ENCODE results near the gene UNC5A. TPM values are rescaled to one million over a fixed set of nuclear protein-coding genes. Genes with fewer than 3 reads are reported as not detected.
A peak's percentile ranks its signal among the peaks of the same experiment; 100 is the strongest.

Gene UNC5A
- total RNA-seq, 2 donors from 2014 or later: 0.74 to 1.0 TPM

DNA sequence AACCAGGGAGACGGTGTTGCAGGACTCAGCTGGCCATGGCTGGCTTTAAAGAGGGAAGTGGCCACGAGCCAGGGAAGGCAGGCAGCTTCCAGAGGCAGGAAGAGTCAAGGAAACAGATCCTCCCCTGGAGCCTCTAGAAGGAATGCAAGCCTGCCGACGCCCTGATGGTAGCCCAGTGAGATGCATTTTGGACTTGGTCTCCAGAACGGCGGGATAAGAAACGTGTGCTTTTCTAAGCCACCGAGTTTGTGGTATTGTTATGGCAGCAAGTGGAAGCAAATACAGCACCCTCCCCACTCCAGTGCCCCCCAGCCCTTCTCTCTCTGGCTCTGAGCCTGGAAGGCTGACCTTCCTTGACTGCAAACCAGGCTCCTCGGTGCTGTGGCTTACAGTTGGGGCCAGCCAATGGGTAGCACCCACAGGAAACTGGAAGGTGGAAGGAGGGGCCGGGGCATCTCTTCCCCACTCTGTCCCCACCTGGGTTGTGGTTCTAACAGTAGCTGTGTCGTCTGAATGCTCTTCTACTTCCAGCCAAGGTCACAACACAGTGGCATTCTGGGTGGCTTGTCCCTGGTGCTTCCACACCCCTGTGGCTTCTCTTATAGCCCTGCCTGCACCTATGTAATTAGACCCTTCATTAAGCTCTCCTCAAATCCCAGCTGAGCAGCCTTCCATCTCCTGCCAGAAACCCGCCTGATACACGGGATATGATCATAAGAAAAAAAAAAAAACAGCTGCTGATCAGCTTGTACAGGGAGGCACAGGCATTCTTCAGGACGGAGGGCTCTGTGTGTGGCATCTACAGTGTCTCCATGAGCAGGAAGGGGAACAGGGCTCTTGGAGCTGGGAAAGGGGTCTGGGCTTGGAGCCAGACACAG is 29.9 kb upstream of the UNC5A start:
- intact Hi-C loops (cut with DNase I): no loop called here
- DNase-seq (ENCODE audit: low spot score): peak; percentile 34

DNA sequence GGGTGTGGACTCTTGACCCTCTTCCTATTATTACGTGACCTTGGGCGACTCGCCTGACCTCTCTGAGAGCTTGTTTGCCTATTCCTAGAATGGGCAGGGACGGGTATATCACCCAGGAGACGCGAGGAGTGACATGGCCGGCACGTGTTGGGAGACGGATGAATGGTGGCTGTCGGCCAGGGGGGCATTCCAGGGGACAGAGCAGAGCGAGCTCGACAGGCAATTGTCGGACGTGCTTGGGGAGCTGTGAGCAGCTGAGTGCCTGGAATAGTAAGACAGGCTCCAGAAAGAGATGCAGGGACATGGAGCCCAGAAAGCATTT is 29.3 kb upstream of the UNC5A start:
- DNase-seq (ENCODE audit: low spot score): peak; percentile 76

DNA sequence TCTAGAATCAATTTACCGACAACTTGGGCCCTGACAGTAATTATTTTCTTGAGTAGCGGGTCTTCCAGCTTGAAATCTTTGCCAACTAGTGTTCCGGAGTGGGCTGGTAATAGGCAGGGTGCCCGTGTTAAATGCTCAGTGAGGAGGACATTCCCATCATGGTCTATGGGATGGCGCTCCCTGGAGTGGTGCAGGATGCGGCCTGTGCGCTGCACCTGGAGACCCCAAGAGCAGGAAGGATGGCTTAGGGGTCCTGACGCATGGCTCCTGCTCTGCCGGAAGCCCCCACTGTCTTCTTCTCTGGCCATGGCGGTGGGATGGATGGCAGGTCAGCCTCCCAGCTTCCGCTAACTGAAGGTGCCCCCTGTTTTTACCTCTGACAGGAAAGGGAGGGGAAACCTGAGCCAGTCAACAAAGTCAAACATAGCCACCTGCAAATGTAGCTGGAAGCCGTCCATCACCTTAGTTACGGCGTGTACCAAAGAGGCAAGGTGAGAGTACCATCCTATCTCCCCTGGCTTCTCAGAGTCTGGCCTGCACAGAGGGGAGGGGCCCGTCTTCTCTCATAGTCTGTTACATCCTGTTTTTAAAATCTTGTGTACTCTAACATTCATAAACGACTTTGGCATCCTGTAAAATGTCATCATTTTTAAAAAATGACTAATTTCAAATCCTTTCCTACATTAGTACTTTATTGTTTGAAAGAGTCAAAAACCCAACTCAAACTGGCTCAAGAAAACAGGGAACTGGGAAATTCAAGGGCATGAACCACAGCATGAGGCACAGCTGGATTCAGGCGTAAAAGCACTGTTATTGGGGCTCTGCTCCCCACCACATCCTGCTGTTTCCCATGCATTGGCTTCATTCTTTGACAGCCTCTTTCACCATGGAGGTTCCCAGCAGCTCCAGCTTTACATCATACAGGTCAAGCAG is 28.5 kb upstream of the UNC5A start:
- peak; percentile 25 for DNase-seq (ENCODE audit: low spot score)
- intact Hi-C loops (cut with DNase I): no loop called here

More for the DNA sequence above, 29.3 kb upstream of the UNC5A start:
- intact Hi-C loops (cut with DNase I): no loop called here

DNA sequence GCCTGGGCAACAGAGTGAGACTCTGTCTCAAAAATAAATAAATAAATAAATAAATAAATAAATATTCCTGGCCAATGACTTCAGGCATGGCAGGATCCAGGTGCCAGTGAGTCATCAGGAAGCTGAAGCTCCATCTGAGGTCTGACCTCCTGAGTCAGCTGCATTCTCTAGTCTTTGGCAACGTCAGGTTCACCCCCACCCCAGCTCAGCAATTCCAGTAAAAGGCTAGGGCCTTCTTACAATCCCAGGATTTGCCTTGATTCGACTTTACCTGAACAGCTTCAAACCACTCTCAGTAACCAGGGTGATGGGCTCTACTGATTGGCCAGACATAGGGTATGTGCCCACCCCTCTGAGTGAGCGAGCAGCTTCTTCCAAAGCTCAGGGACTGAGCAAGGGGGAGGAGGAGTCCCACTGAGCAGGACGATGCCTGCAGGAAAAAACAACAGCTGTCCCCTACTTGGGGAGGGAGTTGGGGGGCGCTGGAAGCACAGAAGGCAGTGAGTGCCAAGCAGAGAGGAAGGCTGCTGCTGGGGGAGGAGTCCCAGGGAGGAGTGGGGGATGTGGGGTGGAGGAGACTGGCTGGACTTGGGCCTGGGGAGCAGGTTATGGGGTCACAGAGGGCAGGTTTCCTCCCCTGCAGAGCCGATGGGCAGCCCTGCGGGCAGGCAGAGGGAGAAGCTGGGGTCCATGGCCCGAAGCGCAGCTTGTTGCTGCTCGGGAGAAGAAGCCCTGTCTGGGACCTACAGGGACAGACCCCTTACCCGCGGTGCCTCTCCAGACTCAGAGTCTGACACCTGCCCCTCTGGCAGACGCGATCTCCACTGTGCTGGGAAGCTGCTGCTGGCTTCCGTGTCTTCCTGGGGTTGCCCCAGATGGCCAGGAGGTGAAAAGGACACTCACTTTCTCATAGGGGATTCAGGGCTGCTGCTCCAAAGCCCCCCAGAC is 25.9 kb upstream of the UNC5A start:
- peak; percentile 35 for DNase-seq (ENCODE audit: low spot score)
- intact Hi-C loops (cut with DNase I): no loop called here

DNA sequence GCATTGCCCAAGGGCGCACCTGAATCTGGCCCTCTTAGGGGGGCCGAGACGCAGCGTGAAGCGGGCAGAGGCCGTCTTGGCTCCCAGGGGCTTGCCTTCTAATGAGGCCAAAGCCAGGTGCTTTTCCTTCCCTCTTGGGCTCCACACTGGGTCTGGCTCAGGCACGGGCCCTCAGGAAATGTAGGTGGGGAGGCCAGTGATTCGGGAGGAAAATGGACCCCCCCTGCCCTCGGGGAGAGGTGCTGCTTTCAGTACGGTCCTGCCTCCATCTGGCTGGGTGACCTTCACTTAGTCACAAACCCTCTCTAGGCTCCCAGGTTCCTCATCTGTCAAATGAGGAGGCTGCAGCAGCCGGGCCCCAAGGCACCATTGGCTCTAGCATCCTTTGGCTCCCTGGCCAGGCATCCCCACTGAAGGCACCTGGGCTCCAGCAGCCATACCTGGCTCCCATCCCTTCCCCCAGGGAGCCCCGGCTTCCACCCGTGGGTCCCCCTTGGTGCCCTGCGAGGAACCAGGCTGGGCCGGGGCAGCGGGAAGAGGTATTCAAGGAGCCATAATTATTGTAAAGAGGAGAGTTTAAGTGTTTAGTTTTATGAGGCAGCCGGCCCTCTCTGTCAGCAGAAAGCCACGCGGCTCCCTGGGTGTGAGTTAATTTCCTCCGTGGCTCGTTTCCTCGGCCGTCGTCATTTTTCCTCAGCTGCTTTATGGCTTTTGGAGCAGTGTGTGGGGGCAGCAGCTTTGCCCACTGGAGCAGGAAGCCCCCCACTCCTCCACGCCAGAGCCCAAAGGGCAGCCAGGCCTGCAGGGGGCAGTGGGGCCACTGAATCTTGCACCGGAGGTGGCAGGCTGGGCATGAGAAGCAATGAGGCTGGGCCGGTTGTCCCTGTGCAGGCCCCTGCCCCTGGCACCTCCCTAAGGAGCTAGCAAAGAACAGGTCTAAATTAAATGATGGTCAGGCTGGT is 24.9 kb upstream of the UNC5A start:
- DNase-seq (ENCODE audit: low spot score): peak; percentile 75
- intact Hi-C loops (cut with DNase I): no loop called here

DNA sequence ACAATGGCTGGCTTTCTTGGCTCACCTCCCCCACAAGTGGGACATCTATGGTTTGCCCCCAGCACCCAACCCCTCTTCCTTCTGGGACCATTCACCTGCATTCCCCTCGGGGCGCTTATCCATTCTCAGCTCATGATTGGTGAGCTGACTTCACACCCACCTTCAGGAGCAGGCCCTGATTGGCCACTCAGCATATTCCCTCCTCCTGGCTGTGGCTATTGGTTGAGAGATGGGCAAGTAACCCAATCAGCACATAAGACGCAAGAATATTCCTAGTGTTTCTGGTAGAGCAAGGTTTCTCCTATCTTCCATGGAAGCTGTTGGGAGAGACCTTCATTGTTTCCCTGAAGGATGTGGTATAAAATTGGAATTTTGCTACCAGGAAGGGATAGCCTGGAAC is 22.7 kb upstream of the UNC5A start:
- DNase-seq (ENCODE audit: low spot score): no peak
- intact Hi-C loops (cut with DNase I): no loop called here

DNA sequence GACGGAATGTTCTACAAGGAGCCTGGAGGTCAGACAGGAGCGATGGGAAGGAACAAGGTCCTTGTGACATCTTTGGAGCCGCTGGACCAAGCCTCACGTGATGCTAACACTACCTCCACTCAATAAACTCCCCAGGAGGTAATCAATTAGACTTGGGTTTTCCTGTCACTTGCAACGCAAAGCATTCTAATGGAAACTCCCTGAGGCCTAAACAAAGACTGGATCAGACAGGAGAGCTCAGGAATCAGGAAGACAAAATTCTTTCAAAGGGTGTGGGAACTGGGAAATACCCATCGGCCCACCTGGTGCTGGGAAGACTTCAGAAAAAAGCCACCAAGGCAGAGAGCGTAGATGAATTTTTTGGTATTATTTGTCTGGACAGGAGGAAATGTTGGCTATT is 22.3 kb upstream of the UNC5A start:
- DNase-seq (ENCODE audit: low spot score): no peak
- intact Hi-C loops (cut with DNase I): no loop called here

DNA sequence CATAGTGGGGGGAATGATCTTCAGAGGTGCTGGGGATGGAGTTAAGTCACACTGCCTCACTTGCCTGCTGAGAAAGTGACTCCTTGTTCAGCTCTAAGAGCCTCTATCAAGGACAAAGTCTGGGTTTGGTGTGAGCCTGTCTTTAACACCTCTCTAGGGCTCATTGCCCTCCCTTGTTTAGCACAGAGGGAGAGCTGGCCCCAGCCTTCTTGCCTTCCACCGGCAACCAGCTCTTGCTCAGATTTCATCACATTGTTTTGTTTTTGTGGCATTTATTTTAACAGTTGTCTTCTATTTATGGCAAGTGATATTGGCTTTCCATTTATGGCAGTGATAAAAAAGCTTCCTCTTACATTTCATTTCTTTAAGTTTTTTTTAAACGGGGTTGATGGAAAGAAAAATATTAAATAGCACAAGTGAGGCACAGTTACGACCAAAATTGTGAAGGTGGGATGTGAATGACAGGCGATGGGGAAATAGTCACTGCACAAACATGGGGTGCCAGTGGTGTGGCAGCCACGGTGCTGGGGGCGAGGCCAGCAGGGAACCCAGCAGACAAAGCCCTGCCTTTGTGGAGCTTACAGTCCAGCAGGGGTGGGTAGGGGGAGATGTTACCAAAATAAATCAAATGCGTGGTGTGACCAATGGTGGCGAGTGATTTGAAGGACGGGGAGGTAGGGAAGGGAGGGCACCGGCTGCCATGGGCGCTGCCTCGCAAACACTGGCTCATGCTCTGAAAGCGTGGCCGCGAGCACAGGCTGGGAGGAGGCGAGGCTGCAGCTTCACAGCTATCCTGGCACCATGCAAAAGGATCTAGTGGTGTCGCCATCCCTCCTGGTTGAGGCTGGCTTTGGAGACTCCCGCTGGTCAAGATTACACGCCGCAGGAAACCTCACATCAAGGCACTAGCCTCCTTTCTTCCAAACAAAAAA is 21.2 kb upstream of the UNC5A start:
- intact Hi-C loops (cut with DNase I): no loop called here
- no peak for DNase-seq (ENCODE audit: low spot score)

DNA sequence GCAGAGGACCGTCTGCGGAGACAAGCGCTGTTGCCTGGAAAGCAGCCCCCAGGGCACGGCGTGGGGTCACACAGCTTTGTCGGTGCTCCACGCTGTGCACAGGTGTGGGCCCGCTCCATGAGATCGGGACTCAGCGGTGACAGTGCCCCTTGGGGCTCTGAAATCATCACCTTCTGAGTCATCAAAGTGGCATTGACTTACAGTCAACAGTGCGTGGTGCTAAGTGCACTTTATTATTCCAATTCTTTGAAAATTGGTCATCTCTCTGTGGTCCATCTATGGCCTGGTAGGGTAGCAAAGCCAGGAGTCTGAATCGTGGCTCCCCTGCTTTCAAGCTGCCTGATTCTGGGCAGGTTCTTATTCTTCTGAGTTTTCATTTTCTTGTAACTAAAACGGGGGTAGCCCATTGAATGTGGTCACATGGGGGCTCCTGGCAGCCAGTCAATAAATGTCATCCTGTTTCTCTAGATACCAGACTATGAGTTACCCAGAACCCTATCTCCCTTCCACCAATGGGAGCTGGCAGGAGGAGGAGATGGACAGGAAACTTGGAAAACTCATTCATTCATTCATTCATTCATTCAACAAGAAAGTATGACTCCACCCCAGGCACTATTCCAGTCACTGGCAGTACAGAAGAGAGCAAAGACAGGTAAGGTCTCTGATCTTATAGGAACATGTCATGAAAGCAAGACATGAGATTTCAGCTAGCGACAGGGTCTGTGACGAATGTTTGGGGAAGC is 20.3 kb upstream of the UNC5A start:
- intact Hi-C loops (cut with DNase I): no loop called here
- no peak for DNase-seq (ENCODE audit: low spot score)

DNA sequence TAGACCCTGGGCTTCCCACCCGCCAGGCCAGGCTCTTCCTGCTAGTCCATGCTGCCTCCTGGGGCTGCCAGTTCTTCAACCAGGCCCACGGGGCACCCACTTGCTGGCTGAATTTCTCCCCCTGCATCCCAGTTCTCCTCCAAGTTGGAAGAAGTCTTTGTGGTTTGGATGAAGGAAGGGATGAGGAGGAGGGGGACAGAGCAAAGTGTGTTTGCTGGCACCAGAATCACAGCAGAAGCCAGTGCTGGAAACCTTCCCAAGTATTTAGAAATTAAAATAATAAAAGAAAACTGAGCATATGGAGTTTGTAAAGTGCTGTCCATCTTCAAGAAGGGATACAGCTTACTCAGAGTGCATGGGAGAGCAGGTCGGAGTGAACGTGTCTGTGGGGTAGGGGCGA is 19.4 kb upstream of the UNC5A start:
- DNase-seq (ENCODE audit: low spot score): no peak
- intact Hi-C loops (cut with DNase I): no loop called here

DNA sequence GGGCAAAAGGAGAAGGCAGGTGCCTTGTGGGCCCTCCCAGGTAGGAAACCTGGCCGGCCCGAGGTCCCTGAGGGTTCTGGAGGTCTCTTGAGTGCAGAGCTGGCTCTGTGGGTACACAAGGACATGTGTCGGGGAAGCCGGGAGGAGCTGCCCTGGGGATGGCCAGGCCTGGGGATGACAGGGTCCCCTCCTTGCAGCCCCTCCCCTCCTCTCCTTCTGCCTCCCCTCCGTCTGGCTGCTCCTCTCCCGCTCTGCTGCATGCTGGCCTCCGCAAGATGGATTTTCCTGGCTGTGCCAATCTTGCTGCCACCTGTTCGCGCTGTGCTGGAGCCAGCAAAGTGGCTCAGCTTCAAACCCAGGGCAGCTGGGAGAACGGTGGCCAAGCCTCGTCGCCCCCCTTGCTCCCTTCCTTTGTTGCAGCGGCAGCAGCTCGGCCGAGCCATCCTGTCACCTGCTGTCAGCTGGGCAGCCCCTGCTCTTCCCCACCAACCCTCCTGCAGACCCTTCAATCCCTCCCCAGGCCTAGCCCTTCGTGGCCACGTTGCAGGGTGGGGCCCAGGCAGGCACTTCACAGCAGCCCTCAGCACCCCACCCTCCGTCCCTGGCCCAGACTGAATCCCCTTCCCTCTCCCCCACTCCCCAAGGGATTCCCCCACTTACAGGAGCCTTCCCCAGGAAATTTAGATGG is 17.6 kb upstream of the UNC5A start:
- no peak for DNase-seq (ENCODE audit: low spot score)
- intact Hi-C loops (cut with DNase I): no loop called here

DNA sequence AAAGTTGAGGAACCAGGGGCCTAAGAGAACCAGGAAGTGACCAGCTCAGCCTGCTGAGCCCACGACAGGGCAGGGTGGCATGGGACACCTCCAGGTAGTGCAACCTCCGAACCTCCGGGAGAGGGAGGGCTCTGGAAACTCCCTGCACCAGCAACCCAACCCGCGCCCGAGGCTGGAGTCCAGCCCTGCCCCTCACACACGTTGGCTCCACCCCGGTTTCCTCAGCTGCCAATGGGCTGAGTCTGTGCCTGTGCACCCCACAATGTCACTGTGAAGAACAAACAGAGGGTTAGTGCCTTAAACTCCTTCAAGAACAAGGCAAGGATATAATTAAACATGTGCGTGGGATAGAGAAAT is 17.0 kb upstream of the UNC5A start:
- no peak for DNase-seq (ENCODE audit: low spot score)
- intact Hi-C loops (cut with DNase I): no loop called here

DNA sequence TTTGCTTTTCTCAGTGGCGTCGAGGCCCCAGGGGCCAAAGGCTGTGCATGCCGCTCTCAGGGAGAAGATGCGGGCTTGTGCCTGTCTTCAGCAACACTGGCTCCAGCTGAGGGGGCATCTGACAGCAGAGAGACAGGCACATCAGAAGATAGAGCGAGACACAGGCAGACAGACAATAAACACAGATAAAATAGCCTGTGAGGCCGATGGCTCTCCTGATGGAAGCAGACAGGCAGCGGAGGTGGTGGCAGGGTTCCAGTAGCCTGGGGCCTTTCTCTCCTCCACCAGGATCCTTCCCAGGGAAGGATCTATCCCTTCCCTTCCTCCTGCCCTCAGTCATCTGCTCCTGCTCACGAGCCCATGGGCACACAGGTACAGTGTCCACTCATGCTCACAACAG is 16.6 kb upstream of the UNC5A start:
- no peak for DNase-seq (ENCODE audit: low spot score)
- intact Hi-C loops (cut with DNase I): no loop called here

DNA sequence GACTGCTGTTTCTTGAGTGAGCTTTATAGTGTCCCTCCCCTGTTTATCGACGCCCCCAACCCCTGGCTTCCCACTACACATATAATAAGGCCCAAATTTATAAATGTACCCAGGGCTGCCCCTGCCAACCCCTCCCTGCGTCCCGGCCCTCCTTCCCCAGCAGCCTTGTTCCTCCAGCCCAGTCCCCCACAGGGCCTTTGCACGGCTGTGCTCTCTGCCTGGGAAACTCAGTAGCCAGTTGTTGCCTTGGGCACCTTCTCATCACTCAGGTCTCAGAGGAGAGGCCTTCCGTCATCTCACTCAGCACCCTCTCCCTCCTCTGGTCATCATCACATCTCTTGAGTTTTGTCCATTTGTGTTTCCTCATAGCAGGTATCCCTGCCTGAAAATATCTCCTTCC is 15.8 kb upstream of the UNC5A start:
- no peak for DNase-seq (ENCODE audit: low spot score)
- intact Hi-C loops (cut with DNase I): no loop called here

DNA sequence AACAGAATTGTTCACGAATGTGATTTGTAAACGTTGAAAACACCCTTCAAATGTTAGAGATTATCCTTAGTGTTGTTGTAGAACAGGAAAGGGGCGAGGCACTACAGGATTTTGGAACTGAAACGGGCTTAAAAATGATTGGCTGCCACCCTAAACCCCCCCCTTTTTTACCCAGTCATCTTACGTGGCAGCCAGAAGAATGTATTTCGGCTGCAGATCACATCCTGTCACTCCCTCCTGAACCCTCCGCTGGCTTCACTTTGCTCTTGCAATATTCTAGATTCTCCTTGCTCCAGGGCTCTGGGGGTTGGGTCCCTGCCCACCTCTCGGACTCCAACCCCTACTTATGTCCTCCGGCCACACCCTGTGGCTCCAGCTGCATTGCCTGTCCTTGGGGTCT is 13.9 kb upstream of the UNC5A start:
- intact Hi-C loops (cut with DNase I): no loop called here
- DNase-seq (ENCODE audit: low spot score): no peak

DNA sequence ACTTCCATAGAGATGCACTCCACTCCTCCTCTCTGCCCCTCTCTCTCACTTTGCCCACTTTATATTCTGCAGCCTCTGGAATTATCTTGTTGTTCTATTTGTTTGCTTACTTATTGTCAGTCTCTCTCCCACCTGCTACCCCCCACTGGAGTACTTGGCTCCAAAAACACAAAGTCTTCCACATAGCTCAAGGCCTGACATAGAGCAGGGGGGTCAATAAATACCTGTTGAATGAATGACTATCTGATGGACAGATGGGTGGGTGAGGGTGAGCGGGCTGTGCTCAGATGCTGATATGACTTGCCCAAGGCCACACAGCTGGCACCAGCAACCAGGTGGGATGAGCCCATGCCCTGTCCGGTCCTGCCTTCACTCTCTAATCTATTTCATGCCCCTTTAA is 13.4 kb upstream of the UNC5A start:
- intact Hi-C loops (cut with DNase I): loop anchor here in 1 of 2 donors (1.0 kb wide), 1 partner anchor 44 kb away; no protein-coding TSS in a partner anchor
- DNase-seq (ENCODE audit: low spot score): no peak

All from posterior vena cava (tissue), 2 donors.